HEK293T (cell line): ENCODE results near the gene C21orf58.

Experiments used
- FOXM1 ChIP-seq: fragments of 450-650 bp; IDR thresholded peaks from 2 replicates; pipeline ENCODE4 v1.6.1; 2017; ENCODE audit warnings: mild to moderate bottlenecking, borderline replicate concordance
- PKNOX1 ChIP-seq: fragments of 450-650 bp; IDR thresholded peaks from 2 replicates; pipeline ENCODE4 v1.6.1; 2016

- TF ChIP-seq FOXM1 (no peak), PKNOX1 (no peak)
Measured at GRCh38 chr21:46299167-46299566, 24.5 kb downstream of the C21orf58 start.
